IMR-90 (cell line): ENCODE results near the gene HDAC2. TPM values are rescaled to one million over a fixed set of nuclear protein-coding genes. Genes with fewer than 3 reads are reported as not detected.

ENCODE experiments used
- ATAC-seq: fragments of 200-7000 bp; cut with Tn5 transposase; 2 replicates; pipeline ENCODE4 v1.9.1; 2020; ENCODE audit warnings: low read depth, mild to moderate bottlenecking, moderate library complexity
- BruUV-seq: library from RNA; stranded (reverse); fragments of 400-500 nt; replicated peaks from 2 replicates; lab custom pipeline; 2021; lab: Mats Ljungman, UMichigan
- CTCF ChIA-PET: fragments of 300-600 bp; formaldehyde crosslinking; extraction: SDS; loops from one replicate; lab custom pipeline; 2021; ENCODE audit warnings: antibody characterized with exemption; lab: Yijun Ruan, JAX
- POLR2A ChIA-PET: fragments of 300-600 bp; sonication (Branson Sonifier 250); formaldehyde crosslinking; loops from one replicate; lab custom pipeline; 2022; ENCODE audit warnings: antibody characterized with exemption; ENCODE audit not compliant: unreplicated experiment; lab: Charles Lee
- DNase-seq: peaks from one replicate; pipeline ENCODE4 v3.0.0; 2013
- H2AFZ ChIP-seq: replicated peaks from 2 replicates; pipeline ENCODE3; 2013; ENCODE audit warnings: low read length, mild to moderate bottlenecking; ENCODE audit not compliant: poor library complexity
- H2AK5ac ChIP-seq: 2 replicates; pipeline ENCODE4 v1.6.1; 2013; ENCODE audit warnings: low read depth, low read length, inconsistent platforms
- H2AK9ac ChIP-seq: replicated peaks from 2 replicates; pipeline ENCODE3; 2013; ENCODE audit warnings: mild to moderate bottlenecking, low read depth, low read length, moderate library complexity; ENCODE audit not compliant: poor library complexity
- H2BK120ac ChIP-seq: 2 replicates; pipeline ENCODE4 v1.6.1; 2013; ENCODE audit warnings: low read depth, low read length, inconsistent platforms
- H2BK15ac ChIP-seq: 3 replicates; pipeline ENCODE4 v1.6.1; 2013; ENCODE audit warnings: low read depth, low read length, inconsistent platforms
- H2BK20ac ChIP-seq: 2 replicates; pipeline ENCODE4 v1.6.1; 2013; ENCODE audit warnings: low read depth, mild to moderate bottlenecking, inconsistent platforms, low read length, moderate library complexity
- H2BK5ac ChIP-seq: 2 replicates; pipeline ENCODE4 v1.6.1; 2013; ENCODE audit warnings: mild to moderate bottlenecking, low read depth, low read length, inconsistent platforms; ENCODE audit not compliant: poor library complexity, severe bottlenecking
- H3K14ac ChIP-seq: replicated peaks from 2 replicates; pipeline ENCODE4 v1.6.1; 2013; ENCODE audit warnings: low read depth, low read length, inconsistent platforms
- H3K18ac ChIP-seq: 2 replicates; pipeline ENCODE4 v1.6.1; 2013; ENCODE audit warnings: low read depth, low read length, control low read depth
- H3K23ac ChIP-seq: 2 replicates; pipeline ENCODE4 v1.6.1; 2013; ENCODE audit warnings: low read depth, low read length, inconsistent platforms
- H3K27ac ChIP-seq: 2 replicates; pipeline ENCODE4 v1.5.1; 2013; ENCODE audit warnings: mild to moderate bottlenecking, control low read depth, low read length; ENCODE audit not compliant: insufficient read depth
- H3K27me3 ChIP-seq: 2 replicates; pipeline ENCODE4 v1.6.1; 2013; ENCODE audit warnings: low read length; ENCODE audit not compliant: control insufficient read depth, insufficient read depth
- H3K36me3 ChIP-seq: 2 replicates; pipeline ENCODE4 v1.6.1; 2013; ENCODE audit warnings: low read length, mixed read lengths; ENCODE audit not compliant: control insufficient read depth, insufficient read depth
- H3K4ac ChIP-seq: 2 replicates; pipeline ENCODE4 v1.6.1; 2013; ENCODE audit warnings: low read depth, low read length, inconsistent platforms
- H3K4me1 ChIP-seq: 2 replicates; pipeline ENCODE4 v1.6.1; 2013; ENCODE audit warnings: low read length, mixed read lengths; ENCODE audit not compliant: control insufficient read depth, insufficient read depth
- H3K4me2 ChIP-seq: 2 replicates; pipeline ENCODE4 v1.6.1; 2013; ENCODE audit warnings: low read depth, mild to moderate bottlenecking, control low read depth, low read length, moderate library complexity
- H3K4me3 ChIP-seq: 2 replicates; pipeline ENCODE4 v1.5.1; 2013; ENCODE audit warnings: low read depth, mild to moderate bottlenecking, control low read depth, low read length, moderate library complexity; ENCODE audit not compliant: insufficient read depth
- H3K56ac ChIP-seq: 2 replicates; pipeline ENCODE4 v1.6.1; 2013; ENCODE audit warnings: low read length, inconsistent platforms; ENCODE audit not compliant: insufficient read depth; ENCODE audit errors: extremely low read depth
- H3K79me1 ChIP-seq, 2 experiments: 2 replicates each; pipeline ENCODE4 v1.6.1; 2013; ENCODE audit warnings: low read length in 2 of 2, inconsistent platforms in 1 of 2, low read depth in 1 of 2
- H3K9ac ChIP-seq: 2 replicates; pipeline ENCODE4 v1.6.1; 2013; ENCODE audit warnings: low read depth, low read length, control low read depth
- H3K9me1 ChIP-seq: 2 replicates; pipeline ENCODE4 v1.6.1; 2013; ENCODE audit warnings: low read length, inconsistent platforms; ENCODE audit not compliant: insufficient read depth
- H3K9me3 ChIP-seq: 2 replicates; pipeline ENCODE4 v1.6.1; 2013; ENCODE audit warnings: low read length; ENCODE audit not compliant: control insufficient read depth, insufficient read depth
- H4K20me1 ChIP-seq: 2 replicates; pipeline ENCODE4 v1.6.1; 2013; ENCODE audit warnings: low read length, inconsistent platforms; ENCODE audit not compliant: insufficient read depth
- H4K5ac ChIP-seq: 2 replicates; pipeline ENCODE4 v1.6.1; 2013; ENCODE audit warnings: mild to moderate bottlenecking, low read depth, low read length, control low read depth
- H4K8ac ChIP-seq, 2 experiments: 2 replicates each; pipeline ENCODE4 v1.6.1; 2013; ENCODE audit warnings: low read depth in 2 of 2, low read length in 2 of 2, control low read depth in 1 of 2, inconsistent platforms in 1 of 2
- H4K91ac ChIP-seq: 2 replicates; pipeline ENCODE4 v1.6.1; 2013; ENCODE audit warnings: low read depth, low read length, inconsistent platforms; ENCODE audit not compliant: insufficient read depth
- BHLHE40 ChIP-seq: fragments of 150-350 bp; IDR thresholded peaks from 2 replicates; pipeline ENCODE4 v1.6.1; 2016; ENCODE audit warnings: mild to moderate bottlenecking, low read depth, low read length
- CHD1 ChIP-seq: IDR thresholded peaks from 2 replicates; pipeline ENCODE4 v1.6.1; 2012; ENCODE audit warnings: low read depth, low read length, improper control_type of control experiment
- CTCF ChIP-seq: conservative IDR thresholded peaks from 2 replicates; pipeline ENCODE4 v1.5.1; 2012; ENCODE audit warnings: mild to moderate bottlenecking, low read depth, low read length, improper control_type of control experiment
- FOS ChIP-seq: fragments of 150-350 bp; IDR thresholded peaks from 2 replicates; pipeline ENCODE4 v1.6.1; 2016; ENCODE audit warnings: low read depth, low read length
- MAFK ChIP-seq: IDR thresholded peaks from 2 replicates; pipeline ENCODE4 v1.6.1; 2012; ENCODE audit warnings: low read depth, low read length, improper control_type of control experiment
- POLR2A ChIP-seq: IDR thresholded peaks from 2 replicates; pipeline ENCODE4 v1.6.1; 2012; ENCODE audit warnings: mild to moderate bottlenecking, low read depth, low read length
- RCOR1 ChIP-seq: IDR thresholded peaks from 2 replicates; pipeline ENCODE4 v1.6.1; 2012; ENCODE audit warnings: mild to moderate bottlenecking, low read length, improper control_type of control experiment; ENCODE audit not compliant: insufficient replicate concordance
- SMC3 ChIP-seq: fragments of 150-350 bp; IDR thresholded peaks from 2 replicates; pipeline ENCODE4 v1.6.1; 2016; ENCODE audit warnings: low read depth, mild to moderate bottlenecking, antibody characterized with exemption, low read length, moderate library complexity
- USF2 ChIP-seq: fragments of 150-350 bp; IDR thresholded peaks from 2 replicates; pipeline ENCODE4 v1.6.1; 2017; ENCODE audit warnings: mild to moderate bottlenecking, antibody characterized with exemption, low read length, low read depth
- WGBS, 2 experiments: methylation state at CpG; one replicate each; pipeline versions ENCODE4 v1.1.5 to v1.1.7; 2013; ENCODE audit warnings: missing lambda C conversion rate in 2 of 2; ENCODE audit not compliant: insufficient read length in 1 of 2; ENCODE audit errors: extremely low coverage in 2 of 2; 5-methylcytosine and 5-hydroxymethylcytosine counted together
- dilution Hi-C: fragments of 300-500 bp; cut with HindIII; formaldehyde crosslinking; loops from one replicate; pipeline ENCODE4 v1.14.3; 2018; ENCODE audit warnings: low sequenced_read_pairs; ENCODE audit not compliant: unreplicated experiment
- in situ Hi-C: fragments of 300-500 bp; cut with MboI; formaldehyde crosslinking; loops from 3 replicates; pipeline ENCODE4 v1.14.3; 2019; ENCODE audit warnings: low sequenced_read_pairs, inconsistent platforms, mixed read lengths
- intact Hi-C: fragments of 100-400 bp; cut with micrococcal nuclease; formaldehyde crosslinking; loops from 2 replicates; pipeline ENCODE4 v1.10.0; 2022
- polyA plus RNA-seq, 3 experiments: library from polyadenylated mRNA; depleted of rRNA; stranded (reverse); fragments of >200 nt; gene quantifications; 2 replicates each; pipeline ENCODE4 v1.2.3, GENCODE V29; 2012; ENCODE audit warnings: low replicate concordance in 1 of 3
- total RNA-seq: library from RNA; depleted of rRNA; stranded (reverse); fragments of >200 nt; gene quantifications from 2 replicates; pipeline ENCODE4 v1.2.3, GENCODE V29; 2012

HDAC2 gene
- total and polyA plus RNA-seq, 2 of the 4 experiments (the other 2 are of a cell fraction), result 72.6 to 122 TPM

GRCh38 chr6:113908801-113909200 is 62.1 kb downstream of the HDAC2 start:
- in situ Hi-C loops, result loop anchor here (10.0 to 25.0 kb wide), 3 partner anchors 1134 to 1722 kb away; no protein-coding TSS in a partner anchor
- Histone ChIP-seq H3K18ac (no peak overlapping the region), H3K4me3 (no peak overlapping the region), H3K4ac (peak overlapping the region; percentile 67; the same call in 1 of the 2 replicates), H4K91ac (peak overlapping the region; percentile 52), H3K56ac (0 out of 2 replicates have a peak overlapping the region, but pooled peaks have one; percentile 36), H3K4me2 (no peak overlapping the region), H2AFZ (no peak overlapping the region), H2AK9ac (no peak overlapping the region), H3K27ac (no peak overlapping the region), H3K4me1 (peaks cover 5% of the 10 kb centered on the region), H2BK20ac (peak overlapping the region; percentile 77), H3K36me3 (no peaks in the 10 kb centered on the region), H2AK5ac (peak overlapping the region; percentile 87), H2BK5ac (no peak overlapping the region), H2BK120ac (peak overlapping the region; percentile 82), H3K23ac (peak overlapping the region; percentile 86; the same call in 1 of the 2 replicates), H3K27me3 (no peaks in the 10 kb centered on the region), H4K5ac (no peak overlapping the region), H4K20me1 (no peaks in the 10 kb centered on the region), H3K14ac (no peak overlapping the region; the same call in 1 of the 2 replicates), H3K79me1 (no peaks in the 10 kb centered on the region), H2BK15ac (peak overlapping the region; percentile 91; the same call in 1 of the 3 replicates), H3K9ac (no peak overlapping the region; the same call in 1 of the 2 replicates), H3K9me1 (peaks cover 4% of the 10 kb centered on the region; the same call in 1 of the 2 replicates), H3K9me3 (no peaks in the 10 kb centered on the region), H4K8ac (0 out of 4 replicates have a peak overlapping the region, but pooled peaks of 1 of the 2 experiments have one; percentile 30)
- 80% methylated on average over 2 of the region's 3 CpGs; no CpG with 5 or more reads in 1 of the 2 experiments for WGBS, 2 experiments
- intact Hi-C loops, result loop anchor here (1.0 to 2.0 kb wide), 3 partner anchors 50 to 1128 kb away; no protein-coding TSS in a partner anchor
- DNase-seq (no peak), ATAC-seq (peak; percentile 44; the same call in 1 of the 2 replicates)
- dilution Hi-C loops, result no loop called here
- POLR2A ChIA-PET, result no interaction called here
- BruUV-seq, result no TSS peak
- TF ChIP-seq CTCF, result no peak
- TF ChIP-seq RCOR1, result no peak
- TF ChIP-seq BHLHE40, result no peak
- no peak for TF ChIP-seq MAFK
- TF ChIP-seq POLR2A, result no peak
- no peak for TF ChIP-seq USF2
- no peak for TF ChIP-seq FOS
- no peak for TF ChIP-seq SMC3
- no peak for TF ChIP-seq CHD1
- CTCF ChIA-PET, result interaction anchor here (0.7 to 1.7 kb wide), 3 partner anchors 8 to 728 kb away, joined by 3 to 5 read pairs (median 4); no protein-coding TSS in a partner anchor
